WI38 (cell line): ENCODE results near the gene MRS2.

Experiments used
- H3K4me3 ChIP-seq: 2 replicates; pipeline ENCODE4 v1.5.1; 2011; ENCODE audit warnings: low read depth, mild to moderate bottlenecking, control low read depth, low read length
- TF ChIP-seq, protein P1 (sequence below): IDR thresholded peaks from 2 replicates; pipeline ENCODE4 v1.5.1; 2012; ENCODE audit warnings: low read depth, mild to moderate bottlenecking, control low read depth, low read length

MRS2 gene

GRCh38 chr6:24429146-24429545, 26.4 kb downstream of the MRS2 start:
- TF ChIP-seq, protein P1, sequence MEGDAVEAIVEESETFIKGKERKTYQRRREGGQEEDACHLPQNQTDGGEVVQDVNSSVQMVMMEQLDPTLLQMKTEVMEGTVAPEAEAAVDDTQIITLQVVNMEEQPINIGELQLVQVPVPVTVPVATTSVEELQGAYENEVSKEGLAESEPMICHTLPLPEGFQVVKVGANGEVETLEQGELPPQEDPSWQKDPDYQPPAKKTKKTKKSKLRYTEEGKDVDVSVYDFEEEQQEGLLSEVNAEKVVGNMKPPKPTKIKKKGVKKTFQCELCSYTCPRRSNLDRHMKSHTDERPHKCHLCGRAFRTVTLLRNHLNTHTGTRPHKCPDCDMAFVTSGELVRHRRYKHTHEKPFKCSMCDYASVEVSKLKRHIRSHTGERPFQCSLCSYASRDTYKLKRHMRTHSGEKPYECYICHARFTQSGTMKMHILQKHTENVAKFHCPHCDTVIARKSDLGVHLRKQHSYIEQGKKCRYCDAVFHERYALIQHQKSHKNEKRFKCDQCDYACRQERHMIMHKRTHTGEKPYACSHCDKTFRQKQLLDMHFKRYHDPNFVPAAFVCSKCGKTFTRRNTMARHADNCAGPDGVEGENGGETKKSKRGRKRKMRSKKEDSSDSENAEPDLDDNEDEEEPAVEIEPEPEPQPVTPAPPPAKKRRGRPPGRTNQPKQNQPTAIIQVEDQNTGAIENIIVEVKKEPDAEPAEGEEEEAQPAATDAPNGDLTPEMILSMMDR = no peak
- no peak overlapping the region for H3K4me3 ChIP-seq

DNA sequence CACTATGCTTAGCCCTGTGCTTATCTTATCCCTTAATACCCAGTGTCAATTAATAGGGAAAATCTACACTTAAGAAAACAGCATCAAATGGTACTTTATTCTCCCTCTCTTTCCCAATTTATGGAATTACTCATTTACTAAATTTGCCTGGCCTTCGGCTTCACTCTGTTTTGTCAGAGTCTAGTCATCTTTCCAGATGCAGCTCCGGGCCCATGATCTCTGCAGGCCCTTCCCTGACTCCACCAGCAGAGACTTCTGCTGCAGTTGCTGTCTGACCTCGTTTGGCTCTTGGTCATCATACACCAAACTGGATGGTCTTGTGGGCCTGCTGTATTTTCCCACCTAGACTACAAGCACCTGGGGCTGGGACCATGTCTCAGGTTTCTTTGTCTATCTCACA, 27.4 kb downstream of the MRS2 start:
- TF ChIP-seq, protein P1 = no peak
- no peak overlapping the region for H3K4me3 ChIP-seq

GRCh38 chr6:24431045-24431451, 28.3 kb downstream of the MRS2 start:
- TF ChIP-seq, protein P1 = peak; percentile 34; the same call in 1 of the 2 replicates
- H3K4me3 ChIP-seq = no peak overlapping the region

- H3K4me3 ChIP-seq = no peak overlapping the region
- TF ChIP-seq, protein P1 = no peak
These were observed 29.9 kb downstream of the MRS2 start for GRCh38 chr6:24432611-24433010.

GRCh38 chr6:24436979-24437378, 34.2 kb downstream of the MRS2 start:
- TF ChIP-seq, protein P1 = no peak
- H3K4me3 ChIP-seq = no peak overlapping the region

GRCh38 chr6:24439858-24440539, 37.3 kb downstream of the MRS2 start:
- TF ChIP-seq, protein P1 = no peak

GRCh38 chr6:24440897-24441598, 38.3 kb downstream of the MRS2 start:
- TF ChIP-seq, protein P1 = no peak
- no peak overlapping the region for H3K4me3 ChIP-seq

More at GRCh38 chr6:24439858-24440539, 37.3 kb downstream of the MRS2 start:
- no peak overlapping the region for H3K4me3 ChIP-seq
